ENCODE data around the gene CDH5. TPM values are rescaled to one million over a fixed set of nuclear protein-coding genes. Genes with fewer than 3 reads are reported as not detected.

CDH5 gene
- total RNA-seq, 2 donors from 2014 or later, result 10.4 to 15.8 TPM

DNA sequence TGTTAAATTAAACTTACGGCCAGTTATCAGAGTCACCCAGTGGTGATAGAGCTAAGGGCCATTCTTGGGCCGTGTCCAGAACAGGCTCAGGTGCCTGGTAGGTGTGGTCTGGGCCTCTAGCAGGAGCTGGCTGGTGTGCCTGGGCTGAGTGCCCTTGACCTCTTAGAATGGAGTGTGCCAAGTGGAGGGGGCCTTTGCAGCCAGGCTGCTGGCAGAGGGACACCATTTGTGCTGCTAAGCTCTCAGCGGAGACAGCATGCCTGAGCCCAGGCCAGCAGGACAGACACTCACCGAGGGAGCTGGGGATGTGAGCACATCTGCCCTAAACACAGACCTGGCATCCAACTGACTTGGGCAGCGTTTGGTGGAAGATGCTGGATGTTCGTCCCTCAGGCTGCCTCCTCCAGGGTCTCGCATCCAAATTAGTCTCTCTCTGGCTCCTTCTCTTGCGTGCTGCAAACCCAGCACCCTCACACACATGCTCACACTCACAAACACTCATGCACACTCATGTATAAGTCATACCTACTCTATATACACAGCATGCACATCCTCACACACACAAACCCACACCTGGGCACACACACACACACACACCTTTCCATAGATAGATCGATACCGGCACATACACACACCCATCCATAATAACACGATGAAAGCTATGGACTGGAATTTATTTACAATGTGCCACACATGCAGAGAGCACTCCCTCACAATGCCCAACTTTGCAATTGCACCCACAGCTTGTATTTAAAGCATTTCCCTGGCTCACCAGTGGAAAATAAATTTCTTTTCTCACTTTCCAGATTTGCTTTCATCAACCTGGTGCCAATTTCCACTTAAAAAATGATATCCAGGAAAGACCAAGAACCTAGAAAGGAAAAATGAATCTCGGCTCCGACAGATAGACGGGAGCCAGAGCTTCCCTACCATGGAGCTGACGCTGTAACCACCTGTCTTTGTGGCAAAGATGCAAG is 33.6 kb upstream of the CDH5 start:
- no peak overlapping the region for H3K27ac ChIP-seq
- WGBS, 2 donors, result 86 to 87% methylated on average over 13 to 15 of the region's 15 CpGs
- no peaks in the 10 kb centered on the region for H3K9me3 ChIP-seq
- no peaks in the 10 kb centered on the region for H3K4me1 ChIP-seq
- H3K4me3 ChIP-seq, result no peak overlapping the region
- no peak for ATAC-seq
- TF ChIP-seq, protein P1, sequence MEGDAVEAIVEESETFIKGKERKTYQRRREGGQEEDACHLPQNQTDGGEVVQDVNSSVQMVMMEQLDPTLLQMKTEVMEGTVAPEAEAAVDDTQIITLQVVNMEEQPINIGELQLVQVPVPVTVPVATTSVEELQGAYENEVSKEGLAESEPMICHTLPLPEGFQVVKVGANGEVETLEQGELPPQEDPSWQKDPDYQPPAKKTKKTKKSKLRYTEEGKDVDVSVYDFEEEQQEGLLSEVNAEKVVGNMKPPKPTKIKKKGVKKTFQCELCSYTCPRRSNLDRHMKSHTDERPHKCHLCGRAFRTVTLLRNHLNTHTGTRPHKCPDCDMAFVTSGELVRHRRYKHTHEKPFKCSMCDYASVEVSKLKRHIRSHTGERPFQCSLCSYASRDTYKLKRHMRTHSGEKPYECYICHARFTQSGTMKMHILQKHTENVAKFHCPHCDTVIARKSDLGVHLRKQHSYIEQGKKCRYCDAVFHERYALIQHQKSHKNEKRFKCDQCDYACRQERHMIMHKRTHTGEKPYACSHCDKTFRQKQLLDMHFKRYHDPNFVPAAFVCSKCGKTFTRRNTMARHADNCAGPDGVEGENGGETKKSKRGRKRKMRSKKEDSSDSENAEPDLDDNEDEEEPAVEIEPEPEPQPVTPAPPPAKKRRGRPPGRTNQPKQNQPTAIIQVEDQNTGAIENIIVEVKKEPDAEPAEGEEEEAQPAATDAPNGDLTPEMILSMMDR (IDR thresholded peaks at IDR 0.05), result no peak
- TF ChIP-seq POLR2A (IDR thresholded peaks at IDR 0.05), result no peak
- intact Hi-C loops (cut with DNase I), result no loop called here
- H3K27me3 ChIP-seq, result no peaks in the 10 kb centered on the region
- DNase-seq, result no peak
- H3K36me3 ChIP-seq (replicated peaks in 1 of 2; ENCODE audit: insufficient read depth in 1 of 2, low read depth in 2 of 2), result no peaks in the 10 kb centered on the region

DNA sequence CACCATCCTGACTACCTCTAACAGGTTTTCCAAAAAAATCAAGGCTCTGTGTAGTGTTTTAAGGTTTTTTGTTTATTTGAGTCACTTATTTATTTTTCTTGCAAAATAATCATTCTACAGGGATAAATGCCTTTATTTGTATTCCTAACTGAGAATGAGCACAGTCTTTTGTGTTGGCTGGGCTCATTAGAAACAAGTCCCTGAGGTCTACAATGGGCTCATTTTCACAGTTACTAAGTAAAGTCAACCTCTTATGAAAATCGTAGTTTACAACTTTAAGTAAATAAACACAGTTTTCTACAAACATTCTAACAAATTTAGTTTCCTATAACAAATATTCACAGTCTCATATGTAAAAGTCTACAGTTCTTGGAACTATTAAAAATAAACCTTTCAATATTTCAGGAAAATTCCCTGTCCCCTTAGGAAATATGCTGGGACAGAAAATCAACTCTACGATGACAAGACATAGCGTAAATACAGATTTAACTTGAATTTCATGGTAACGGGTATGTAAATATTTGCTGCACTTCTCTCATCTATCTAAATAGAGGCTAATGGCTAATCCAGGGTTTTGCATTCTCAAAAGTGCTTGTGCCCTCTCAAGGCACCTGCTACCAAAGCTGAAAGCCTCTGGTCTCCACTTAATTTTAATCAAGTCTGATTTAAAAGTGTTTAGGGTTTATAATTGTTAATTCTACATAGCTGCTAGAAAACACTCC is 31.5 kb upstream of the CDH5 start:
- TF ChIP-seq POLR2A (IDR thresholded peaks at IDR 0.05), result no peak
- TF ChIP-seq, protein P1 (IDR thresholded peaks at IDR 0.05), result no peak
- H3K36me3 ChIP-seq (replicated peaks in 1 of 2; ENCODE audit: insufficient read depth in 1 of 2, low read depth in 2 of 2), result no peaks in the 10 kb centered on the region
- no peak for ATAC-seq
- H3K4me3 ChIP-seq, result no peak overlapping the region
- H3K9me3 ChIP-seq, result no peaks in the 10 kb centered on the region
- H3K27me3 ChIP-seq, result no peaks in the 10 kb centered on the region
- DNase-seq, result no peak
- no peaks in the 10 kb centered on the region for H3K4me1 ChIP-seq
- no peak overlapping the region for H3K27ac ChIP-seq
- WGBS, 2 donors, result 56 to 69% methylated on average over 4 of the region's 4 CpGs
- intact Hi-C loops (cut with DNase I), result no loop called here

DNA sequence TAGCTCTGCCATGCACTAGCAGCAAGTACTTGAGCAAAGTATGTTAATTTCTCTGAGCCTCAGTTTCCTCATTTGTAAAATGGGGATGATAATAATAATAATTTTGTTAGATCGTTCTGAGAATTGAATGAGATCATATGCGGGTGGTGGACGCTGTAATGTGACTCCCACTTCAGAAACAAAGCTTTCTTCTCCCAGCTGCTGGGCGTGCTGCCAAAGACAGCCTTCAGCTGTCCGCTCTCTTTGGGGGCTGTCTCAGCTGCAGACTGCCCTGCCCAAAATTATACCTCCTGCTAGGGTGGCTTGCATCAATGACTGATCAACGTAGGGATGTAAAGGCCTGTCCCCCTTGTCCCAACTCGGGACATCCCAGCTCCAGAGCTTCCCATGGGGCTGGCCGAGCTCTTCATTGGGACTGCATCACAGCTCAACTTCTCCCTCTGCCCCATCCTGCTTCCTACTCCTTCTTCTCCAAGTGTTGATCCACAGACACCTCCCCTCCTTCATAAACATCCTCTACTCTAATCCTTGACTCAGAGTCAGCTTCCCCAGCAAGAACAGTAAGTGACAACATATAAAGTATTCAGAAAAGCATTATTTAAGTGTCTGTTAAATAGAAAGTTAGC is 30.7 kb upstream of the CDH5 start:
- Histone ChIP-seq H3K36me3 (replicated peaks in 1 of 2; ENCODE audit: insufficient read depth in 1 of 2, low read depth in 2 of 2) (no peaks in the 10 kb centered on the region), H3K9me3 (no peaks in the 10 kb centered on the region), H3K4me1 (no peaks in the 10 kb centered on the region), H3K4me3 (no peak overlapping the region), H3K27me3 (no peaks in the 10 kb centered on the region), H3K27ac (no peak overlapping the region)
- ATAC-seq, result no peak
- DNase-seq, result no peak
- intact Hi-C loops (cut with DNase I), result no loop called here
- TF ChIP-seq POLR2A (IDR thresholded peaks at IDR 0.05), result no peak
- TF ChIP-seq, protein P1 (IDR thresholded peaks at IDR 0.05), result no peak
- 57 to 58% methylated on average over 8 of the region's 8 CpGs for WGBS, 2 donors

DNA sequence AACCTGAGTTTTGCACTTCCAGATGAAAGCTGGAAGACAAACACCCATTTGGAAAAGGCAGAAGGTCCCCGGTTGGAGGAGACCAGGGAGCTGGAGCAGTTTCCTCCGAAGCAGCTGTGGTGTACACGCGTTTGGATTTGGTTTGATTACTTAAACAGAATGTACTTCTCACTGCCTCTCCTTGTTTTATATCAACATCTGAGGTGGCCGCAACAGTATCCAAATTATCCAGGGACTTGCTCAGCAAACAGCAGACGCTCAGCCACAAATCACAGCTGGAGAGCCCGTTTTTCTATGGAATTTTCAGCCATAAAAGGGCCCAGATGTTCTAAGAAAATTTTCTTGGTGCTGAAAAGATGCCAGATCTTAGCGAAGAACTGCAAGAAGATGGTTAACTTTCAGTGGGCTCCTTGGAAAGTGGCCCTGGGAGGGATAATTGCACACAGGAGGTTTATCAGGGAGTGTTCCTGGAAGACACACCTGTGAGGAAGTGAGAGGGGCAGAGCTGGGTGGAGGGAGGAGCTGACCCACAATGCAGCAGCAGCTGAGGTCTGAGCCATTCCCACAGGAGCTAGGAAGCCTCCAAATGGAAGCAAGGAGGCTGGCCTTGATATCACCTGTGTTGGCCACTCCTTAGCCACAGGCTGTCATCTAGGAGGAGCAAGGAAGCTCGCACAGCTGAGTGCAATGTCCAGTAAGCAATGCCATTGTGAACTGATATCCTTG is 28.9 kb upstream of the CDH5 start:
- Histone ChIP-seq H3K9me3 (no peaks in the 10 kb centered on the region), H3K27me3 (no peaks in the 10 kb centered on the region), H3K4me1 (no peaks in the 10 kb centered on the region), H3K4me3 (no peak overlapping the region), H3K27ac (no peak overlapping the region), H3K36me3 (replicated peaks in 1 of 2; ENCODE audit: insufficient read depth in 1 of 2, low read depth in 2 of 2) (no peaks in the 10 kb centered on the region)
- DNase-seq (no peak), ATAC-seq (no peak)
- WGBS, 2 donors, result 74 to 89% methylated on average over 9 of the region's 9 CpGs
- TF ChIP-seq POLR2A (IDR thresholded peaks at IDR 0.05), result no peak
- TF ChIP-seq, protein P1 (IDR thresholded peaks at IDR 0.05), result no peak
- intact Hi-C loops (cut with DNase I), result no loop called here

All from body of pancreas (tissue), 4 donors.